IMR-90 (cell line): ENCODE data around the gene SPTLC2.
"Not testable (repeated sequence)": the region's sequence is repeated elsewhere in the genome, so short reads cannot be mapped to it uniquely, and the experiment has no call there.

Experiments used
- SMC3 ChIP-seq: fragments of 150-350 bp; IDR thresholded peaks from 2 replicates; pipeline ENCODE4 v1.6.1; 2016; ENCODE audit warnings: low read depth, mild to moderate bottlenecking, antibody characterized with exemption, low read length, moderate library complexity
- TF ChIP-seq, protein P1 (sequence below): conservative IDR thresholded peaks from 2 replicates; pipeline ENCODE4 v1.5.1; 2012; ENCODE audit warnings: mild to moderate bottlenecking, low read depth, low read length, improper control_type of control experiment

DNA sequence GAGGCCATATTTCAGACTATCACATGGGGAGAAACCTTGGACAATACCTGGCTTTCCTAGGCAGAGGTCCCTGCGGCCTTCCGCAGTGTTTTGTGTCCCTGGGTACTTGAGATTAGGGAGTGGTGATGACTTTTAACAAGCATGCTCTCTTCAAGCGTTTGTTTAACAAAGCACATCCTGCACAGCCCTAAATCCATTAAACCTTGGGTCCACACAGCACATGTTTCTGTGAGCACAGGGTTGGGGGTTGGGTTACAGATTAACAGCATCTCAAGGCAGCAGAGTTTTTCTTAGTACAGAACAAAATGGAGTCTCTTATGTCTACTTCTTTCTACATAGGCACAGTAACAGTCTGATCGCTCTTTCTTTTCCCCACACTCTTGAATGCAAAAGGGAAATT lies 19.4 kb upstream of the SPTLC2 start:
- not testable (repeated sequence) for TF ChIP-seq SMC3
- TF ChIP-seq, protein P1, sequence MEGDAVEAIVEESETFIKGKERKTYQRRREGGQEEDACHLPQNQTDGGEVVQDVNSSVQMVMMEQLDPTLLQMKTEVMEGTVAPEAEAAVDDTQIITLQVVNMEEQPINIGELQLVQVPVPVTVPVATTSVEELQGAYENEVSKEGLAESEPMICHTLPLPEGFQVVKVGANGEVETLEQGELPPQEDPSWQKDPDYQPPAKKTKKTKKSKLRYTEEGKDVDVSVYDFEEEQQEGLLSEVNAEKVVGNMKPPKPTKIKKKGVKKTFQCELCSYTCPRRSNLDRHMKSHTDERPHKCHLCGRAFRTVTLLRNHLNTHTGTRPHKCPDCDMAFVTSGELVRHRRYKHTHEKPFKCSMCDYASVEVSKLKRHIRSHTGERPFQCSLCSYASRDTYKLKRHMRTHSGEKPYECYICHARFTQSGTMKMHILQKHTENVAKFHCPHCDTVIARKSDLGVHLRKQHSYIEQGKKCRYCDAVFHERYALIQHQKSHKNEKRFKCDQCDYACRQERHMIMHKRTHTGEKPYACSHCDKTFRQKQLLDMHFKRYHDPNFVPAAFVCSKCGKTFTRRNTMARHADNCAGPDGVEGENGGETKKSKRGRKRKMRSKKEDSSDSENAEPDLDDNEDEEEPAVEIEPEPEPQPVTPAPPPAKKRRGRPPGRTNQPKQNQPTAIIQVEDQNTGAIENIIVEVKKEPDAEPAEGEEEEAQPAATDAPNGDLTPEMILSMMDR = not testable (repeated sequence)
